NB4 (cell line): ENCODE measurements around the gene KIAA1210.

Experiments
- DNase-seq: peaks from one replicate; pipeline ENCODE4 v3.0.0; 2010; ENCODE audit warnings: low read depth
- H3K4me3 ChIP-seq: one replicate; pipeline ENCODE4 v1.5.1; 2011; ENCODE audit warnings: mild to moderate bottlenecking, low read depth, low read length, moderate library complexity
- CTCF ChIP-seq: IDR thresholded peaks from one replicate; pipeline ENCODE4 v1.5.1; 2012; ENCODE audit warnings: low read depth, low read length
- MAX ChIP-seq: IDR thresholded peaks from 2 replicates; pipeline ENCODE4 v1.6.1; 2011; ENCODE audit warnings: low read depth, low read length
- MYC ChIP-seq: IDR thresholded peaks from 2 replicates; pipeline ENCODE4 v1.6.1; 2011; ENCODE audit warnings: low read depth, low read length
- POLR2A ChIP-seq: IDR thresholded peaks from 2 replicates; pipeline ENCODE4 v1.6.1; 2011; ENCODE audit warnings: mild to moderate bottlenecking; ENCODE audit not compliant: insufficient read length; ENCODE audit errors: extremely low read depth

KIAA1210 gene

GRCh38 chrX:119090627-119091026 lies 37.0 kb downstream of the KIAA1210 start:
- no peak for DNase-seq
- no peak for TF ChIP-seq POLR2A
- no peak for TF ChIP-seq MAX
- no peak for TF ChIP-seq MYC
- no peak for TF ChIP-seq CTCF

GRCh38 chrX:119089619-119090018 lies 38.0 kb downstream of the KIAA1210 start:
- TF ChIP-seq MAX, result no peak
- no peak for TF ChIP-seq POLR2A
- TF ChIP-seq CTCF, result no peak
- no peak for TF ChIP-seq MYC
- DNase-seq, result no peak
- H3K4me3 ChIP-seq, result no peak overlapping the region

More at GRCh38 chrX:119090627-119091026, 37.0 kb downstream of the KIAA1210 start:
- H3K4me3 ChIP-seq, result no peak overlapping the region

- no peak for DNase-seq
- H3K4me3 ChIP-seq, result no peak overlapping the region
- no peak for TF ChIP-seq CTCF
- no peak for TF ChIP-seq MYC
- no peak for TF ChIP-seq MAX
- no peak for TF ChIP-seq POLR2A
Measured at GRCh38 chrX:119087121-119087520, 40.5 kb downstream of the KIAA1210 start.

- TF ChIP-seq MYC (no peak), MAX (no peak), CTCF (no peak), POLR2A (no peak)
Measured at GRCh38 chrX:119084766-119085165, 42.8 kb downstream of the KIAA1210 start.

GRCh38 chrX:119082278-119082677 lies 45.3 kb downstream of the KIAA1210 start:
- TF ChIP-seq CTCF (no peak), MAX (no peak), MYC (no peak)

More at GRCh38 chrX:119084766-119085165, 42.8 kb downstream of the KIAA1210 start:
- DNase-seq, result no peak
- H3K4me3 ChIP-seq, result no peak overlapping the region

More at GRCh38 chrX:119082278-119082677, 45.3 kb downstream of the KIAA1210 start:
- DNase-seq, result no peak
- H3K4me3 ChIP-seq, result no peak overlapping the region
